Measurements from ENCODE around the gene AOAH. TPM values are rescaled to one million over a fixed set of nuclear protein-coding genes. Genes with fewer than 3 reads are reported as not detected.

The AOAH gene, protein sequence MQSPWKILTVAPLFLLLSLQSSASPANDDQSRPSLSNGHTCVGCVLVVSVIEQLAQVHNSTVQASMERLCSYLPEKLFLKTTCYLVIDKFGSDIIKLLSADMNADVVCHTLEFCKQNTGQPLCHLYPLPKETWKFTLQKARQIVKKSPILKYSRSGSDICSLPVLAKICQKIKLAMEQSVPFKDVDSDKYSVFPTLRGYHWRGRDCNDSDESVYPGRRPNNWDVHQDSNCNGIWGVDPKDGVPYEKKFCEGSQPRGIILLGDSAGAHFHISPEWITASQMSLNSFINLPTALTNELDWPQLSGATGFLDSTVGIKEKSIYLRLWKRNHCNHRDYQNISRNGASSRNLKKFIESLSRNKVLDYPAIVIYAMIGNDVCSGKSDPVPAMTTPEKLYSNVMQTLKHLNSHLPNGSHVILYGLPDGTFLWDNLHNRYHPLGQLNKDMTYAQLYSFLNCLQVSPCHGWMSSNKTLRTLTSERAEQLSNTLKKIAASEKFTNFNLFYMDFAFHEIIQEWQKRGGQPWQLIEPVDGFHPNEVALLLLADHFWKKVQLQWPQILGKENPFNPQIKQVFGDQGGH
- 15.1 TPM for total RNA-seq

DNA sequence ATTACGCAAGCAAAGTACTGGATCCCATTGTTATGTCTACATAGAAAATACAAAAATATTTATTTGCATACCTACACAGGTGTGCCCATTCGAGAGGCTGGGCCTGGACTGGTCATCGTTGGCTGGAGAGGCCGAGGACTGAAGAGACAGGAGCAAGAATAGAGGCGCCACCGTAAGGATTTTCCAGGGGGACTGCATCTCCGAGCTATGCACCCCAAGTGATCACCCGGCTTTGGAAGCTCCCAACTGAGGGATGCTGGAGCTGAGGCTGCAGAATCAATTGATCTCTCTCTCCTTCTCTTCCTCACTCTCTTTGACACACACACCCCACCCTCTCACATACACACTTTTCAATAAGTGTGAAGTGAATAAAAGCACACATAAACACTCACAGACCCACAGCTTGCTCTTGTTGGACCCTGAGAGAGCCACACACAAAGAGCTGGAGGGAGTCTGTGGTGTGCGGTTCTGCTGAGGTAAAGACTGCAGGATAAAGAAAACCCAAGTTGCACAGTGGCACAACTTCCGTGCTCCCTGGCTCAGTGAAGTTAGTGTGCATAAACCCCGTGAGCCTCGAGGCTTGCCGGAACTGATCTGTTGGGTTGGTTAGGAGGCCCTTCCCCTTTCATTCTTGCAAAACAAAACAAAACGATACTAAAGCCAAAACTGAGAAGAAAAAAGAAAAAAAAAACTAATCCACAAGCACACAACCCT lies at the start of gene AOAH:
Gene AOAH (minus strand): TSS at position 544 of the 714 bp plus-strand sequence. CDS start 346 bp downstream, at position 198.
- DNase-seq (ENCODE audit: low read depth in 2 of 3, low spot score in 2 of 3) = peak; percentile 53 to 91 (median 80)

DNA sequence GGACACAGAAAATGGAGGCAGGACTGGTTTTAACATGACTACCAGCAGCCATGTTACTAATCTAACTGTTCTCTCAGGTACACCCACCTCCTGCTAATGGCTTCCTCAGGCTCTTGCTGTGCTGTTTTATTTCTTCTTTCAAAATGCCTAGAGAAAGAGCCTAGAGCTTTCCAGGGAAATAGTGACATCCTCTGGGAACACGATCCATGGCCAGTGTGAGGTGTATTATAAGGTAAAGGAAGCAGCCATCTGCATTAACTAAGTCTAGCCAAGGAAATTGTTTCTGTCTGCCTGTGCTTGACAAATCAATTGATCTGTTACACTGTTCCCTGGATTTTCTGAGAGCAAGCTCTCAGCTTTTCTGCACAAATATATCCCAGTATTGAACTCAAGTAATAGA lies 42.2 kb upstream of the AOAH start:
- DNase-seq (ENCODE audit: low read depth in 2 of 3, low spot score in 2 of 3) = no peak

DNA sequence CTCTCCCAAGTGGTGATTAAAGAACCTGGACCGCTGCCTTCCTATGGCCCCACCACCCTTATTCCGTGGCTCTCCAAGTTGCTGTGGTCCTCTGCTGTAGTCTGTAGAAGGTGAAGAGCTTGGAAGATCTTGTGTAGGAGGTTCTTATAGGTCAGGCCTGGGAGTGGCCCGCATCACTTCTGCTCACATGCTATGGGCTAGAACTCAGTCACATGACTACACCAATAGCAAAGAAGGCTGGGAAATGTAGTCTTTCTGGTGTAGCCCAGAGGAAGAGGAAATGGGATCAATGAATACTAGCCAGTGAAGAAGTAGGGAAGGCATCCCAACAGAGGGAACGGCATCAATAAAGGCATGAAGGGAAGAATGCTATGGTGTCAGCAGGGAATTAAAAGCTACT lies 41.3 kb upstream of the AOAH start:
- DNase-seq (ENCODE audit: low read depth in 2 of 3, low spot score in 2 of 3) = no peak

DNA sequence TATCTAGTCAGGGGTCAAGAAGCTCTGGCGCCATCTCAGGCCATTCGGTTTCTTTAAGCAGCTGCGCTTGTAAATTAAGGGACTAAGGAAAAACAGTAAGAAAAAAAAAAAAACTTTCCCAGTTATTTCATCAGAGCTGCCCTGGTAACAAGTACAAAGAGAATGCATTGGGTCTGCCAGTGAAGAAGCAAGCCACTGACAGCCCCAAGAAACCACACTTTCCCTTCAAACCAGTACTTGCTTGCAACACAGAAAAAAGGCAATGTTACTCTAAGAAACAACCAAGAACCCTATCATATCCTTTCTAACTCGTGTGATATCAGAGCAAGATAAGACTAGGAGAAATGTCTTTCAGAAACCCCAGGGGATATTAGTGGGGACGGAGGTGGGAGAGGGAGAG lies 40.6 kb upstream of the AOAH start:
- DNase-seq (ENCODE audit: low read depth in 2 of 3, low spot score in 2 of 3) = no peak

DNA sequence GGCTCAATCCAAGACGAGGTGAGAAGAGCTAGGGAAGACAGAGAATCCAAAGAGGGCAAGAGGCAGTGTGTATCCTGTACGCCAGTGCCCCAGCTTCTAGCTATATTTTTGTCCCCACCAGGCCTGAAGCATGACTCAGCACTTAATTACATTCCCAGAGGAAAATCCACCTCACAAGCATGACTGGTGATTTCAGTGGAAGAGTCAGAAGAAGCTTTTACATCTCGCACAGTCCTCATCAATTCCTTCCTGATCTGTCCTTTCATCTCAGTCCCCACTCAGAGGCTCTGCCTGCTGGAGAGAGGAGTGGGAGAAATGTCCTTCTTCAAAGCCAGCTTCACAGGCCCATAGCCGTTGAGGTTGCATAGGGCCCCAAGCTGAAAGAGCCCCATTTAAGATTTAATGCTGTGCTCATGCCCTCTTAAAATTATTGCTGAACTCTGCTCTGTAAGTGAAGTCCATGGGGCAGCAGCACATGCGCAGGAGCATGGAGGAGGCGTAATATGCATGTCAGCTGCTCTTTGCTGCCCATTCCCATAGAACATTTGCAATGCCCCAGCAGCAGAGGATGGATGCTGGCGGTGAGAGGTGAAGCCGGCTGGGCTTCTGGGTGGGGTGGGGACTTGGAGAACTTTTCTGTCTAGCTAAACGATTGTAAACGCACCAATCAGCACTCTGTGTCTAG lies 39.0 kb upstream of the AOAH start:
- no peak for DNase-seq (ENCODE audit: low read depth in 2 of 3, low spot score in 2 of 3)

DNA sequence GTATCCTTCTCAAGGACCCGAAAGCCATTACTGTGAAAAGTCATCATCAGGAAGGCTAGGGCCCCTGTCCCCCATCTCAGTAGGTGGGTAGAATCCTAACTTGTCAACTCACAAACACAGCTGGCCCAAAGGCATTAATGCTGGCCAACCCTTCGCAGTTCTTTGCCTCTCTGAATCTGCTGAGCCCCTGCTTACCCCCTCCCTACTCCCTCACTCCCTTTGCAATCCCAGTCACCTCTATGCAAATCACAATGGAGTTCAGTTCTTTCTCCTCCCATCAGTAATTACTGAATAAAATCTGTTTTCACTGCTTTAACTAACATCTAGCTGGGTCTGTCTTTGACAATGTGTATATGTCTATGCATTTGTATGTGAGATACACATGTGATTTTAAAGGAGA lies 38.1 kb upstream of the AOAH start:
- no peak for DNase-seq (ENCODE audit: low read depth in 2 of 3, low spot score in 2 of 3)

DNA sequence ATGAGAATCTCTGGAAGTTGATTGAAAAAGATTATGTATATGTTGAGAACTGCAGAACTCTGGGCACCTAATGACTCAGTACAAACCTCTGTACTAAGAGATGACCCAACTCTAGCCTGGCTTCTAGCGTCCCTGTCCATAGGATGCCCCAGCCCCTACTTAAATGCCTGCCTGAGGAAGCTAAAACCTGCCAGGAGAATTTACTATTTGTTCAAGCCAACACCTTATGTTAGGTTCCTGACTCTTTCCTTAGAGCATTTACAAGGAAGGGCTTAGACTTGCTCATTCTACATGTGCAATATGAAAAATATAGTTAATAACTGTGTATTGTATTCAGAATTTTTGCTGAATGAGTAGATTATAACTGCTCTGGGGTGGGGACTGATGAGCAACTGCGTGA lies 37.5 kb upstream of the AOAH start:
- no peak for DNase-seq (ENCODE audit: low read depth in 2 of 3, low spot score in 2 of 3)

DNA sequence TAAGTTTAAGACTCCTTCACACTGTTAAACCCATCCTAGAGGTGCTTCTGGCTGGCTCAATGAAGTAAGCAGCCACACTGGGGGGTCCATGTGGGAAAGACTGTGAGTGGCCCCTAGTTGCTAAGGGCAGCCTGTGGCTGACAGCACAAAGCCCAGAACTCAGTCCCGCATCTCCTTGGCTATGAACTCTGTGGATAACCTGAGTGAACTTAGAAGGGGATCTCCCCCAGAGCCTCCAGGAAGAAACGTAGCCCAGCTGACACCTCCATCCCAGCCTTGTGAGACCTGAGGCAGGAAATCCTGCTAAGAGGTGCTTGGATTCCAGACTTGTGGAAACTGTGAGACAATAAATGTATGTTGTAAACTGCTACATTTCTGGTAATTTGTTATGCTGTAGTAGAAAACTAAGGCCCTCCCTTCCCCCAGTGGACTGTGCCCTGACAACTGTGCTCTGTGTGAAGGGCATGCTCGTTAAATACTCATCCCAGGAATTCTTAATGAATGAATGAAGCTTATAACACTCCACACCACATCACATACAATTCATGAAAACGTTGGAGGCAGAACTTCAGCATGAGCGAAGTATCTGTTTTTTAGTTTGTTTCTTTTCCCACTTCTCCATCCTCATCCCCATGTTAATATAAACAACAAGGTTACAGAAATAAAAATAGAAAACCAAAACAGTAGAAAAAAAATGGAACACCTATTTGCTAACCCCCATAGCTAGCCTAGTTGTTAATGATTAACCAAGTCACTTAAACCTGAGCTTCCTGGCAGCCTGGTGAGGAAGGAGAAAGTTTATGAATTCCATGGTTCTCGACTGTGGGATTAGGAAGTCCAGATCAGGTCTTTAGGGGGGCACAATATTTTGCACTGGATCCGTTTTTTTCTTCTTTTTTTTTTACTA lies 36.8 kb upstream of the AOAH start:
- DNase-seq (ENCODE audit: low read depth in 2 of 3, low spot score in 2 of 3) = no peak

DNA sequence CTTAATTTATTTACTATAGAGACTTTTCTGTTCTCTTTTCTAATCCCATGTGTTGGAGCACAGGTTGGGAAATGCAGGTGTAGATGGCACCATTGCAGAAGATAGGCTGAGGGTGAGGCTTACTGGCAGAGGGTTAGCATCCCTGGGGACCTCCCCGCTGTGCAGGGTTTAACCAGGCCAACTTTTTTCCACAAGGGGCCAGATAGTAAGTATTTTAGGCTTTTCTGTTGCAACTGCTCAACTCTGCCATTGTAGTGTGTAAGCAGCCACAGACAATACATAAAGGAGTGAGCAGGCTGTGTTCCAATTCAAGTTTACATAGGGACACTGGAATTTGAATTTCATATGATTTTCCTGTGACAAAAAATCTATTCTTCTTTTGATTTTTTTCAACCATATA lies 34.6 kb upstream of the AOAH start:
- no peak for DNase-seq (ENCODE audit: low read depth in 2 of 3, low spot score in 2 of 3)

DNA sequence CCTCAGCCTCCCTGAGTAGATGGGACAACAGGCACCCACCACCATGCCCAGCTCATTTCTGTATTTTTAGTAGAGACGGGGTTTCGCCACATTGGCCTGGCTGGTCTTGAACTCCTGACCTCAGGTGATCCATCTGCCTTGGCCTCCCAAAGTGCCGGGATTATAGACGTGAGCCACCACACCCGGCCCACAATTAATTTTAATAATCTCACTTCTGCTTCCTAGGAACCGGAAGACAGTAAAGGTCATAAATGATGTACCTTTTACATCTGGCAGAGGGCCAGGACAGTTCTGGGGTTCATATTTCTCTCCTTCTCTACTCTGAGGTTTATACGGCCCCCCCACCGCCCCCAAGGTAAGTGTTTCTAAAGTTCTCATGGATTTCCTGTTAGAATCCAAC lies 31.2 kb upstream of the AOAH start:
- DNase-seq (ENCODE audit: low read depth in 2 of 3, low spot score in 2 of 3) = no peak

DNA sequence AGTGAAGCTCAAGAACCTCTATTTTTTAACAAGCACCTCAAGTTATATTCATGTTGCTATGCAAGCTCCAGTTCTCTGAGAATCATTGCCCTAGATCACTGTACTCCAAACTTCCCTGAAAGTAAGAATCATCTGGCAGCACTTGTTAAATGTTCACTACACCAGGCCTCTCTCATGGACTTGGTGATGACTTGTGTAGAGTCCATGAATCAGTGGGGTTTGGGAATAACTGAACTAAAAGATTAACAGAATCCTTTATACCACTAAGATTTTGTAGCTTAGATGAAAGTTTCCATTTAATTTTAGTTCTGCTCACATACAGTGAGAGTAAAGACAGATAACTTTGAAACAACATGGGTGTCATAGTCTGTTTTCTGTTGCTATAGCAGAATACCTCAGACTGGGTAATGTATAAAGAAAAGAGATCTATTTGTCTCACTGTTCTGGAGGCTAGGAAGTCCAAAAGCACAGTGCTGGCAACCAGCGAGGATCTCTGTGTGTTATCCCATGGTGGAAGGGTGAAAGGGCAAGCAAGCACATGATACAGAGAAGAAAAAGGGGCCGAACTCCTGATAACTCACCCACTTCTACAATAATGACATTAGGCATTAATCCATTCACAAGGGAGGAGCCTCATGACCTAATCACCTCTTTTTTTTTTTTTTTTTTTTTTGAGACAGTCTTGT lies 27.9 kb upstream of the AOAH start:
- DNase-seq (ENCODE audit: low read depth in 2 of 3, low spot score in 2 of 3) = no peak

DNA sequence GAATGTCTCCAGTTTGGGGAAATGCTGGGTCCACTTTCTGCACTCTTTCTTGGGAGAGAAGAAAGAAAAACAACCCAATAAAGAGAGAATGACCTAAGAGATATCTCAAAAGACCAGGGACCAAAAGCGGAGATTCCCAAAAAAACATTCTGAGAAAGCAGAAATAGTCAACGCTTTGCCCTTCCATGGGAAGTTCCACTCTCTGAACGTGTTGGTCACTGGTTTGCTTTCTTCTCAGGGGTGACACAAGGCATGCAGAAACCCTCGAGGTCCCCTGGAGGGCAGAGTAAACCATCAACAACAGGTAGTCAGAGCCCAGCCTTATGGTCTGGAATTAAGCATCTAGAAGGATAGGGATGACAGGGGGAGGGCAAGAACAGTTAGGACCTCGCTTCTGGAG lies 26.2 kb upstream of the AOAH start:
- no peak for DNase-seq (ENCODE audit: low read depth in 2 of 3, low spot score in 2 of 3)

DNA sequence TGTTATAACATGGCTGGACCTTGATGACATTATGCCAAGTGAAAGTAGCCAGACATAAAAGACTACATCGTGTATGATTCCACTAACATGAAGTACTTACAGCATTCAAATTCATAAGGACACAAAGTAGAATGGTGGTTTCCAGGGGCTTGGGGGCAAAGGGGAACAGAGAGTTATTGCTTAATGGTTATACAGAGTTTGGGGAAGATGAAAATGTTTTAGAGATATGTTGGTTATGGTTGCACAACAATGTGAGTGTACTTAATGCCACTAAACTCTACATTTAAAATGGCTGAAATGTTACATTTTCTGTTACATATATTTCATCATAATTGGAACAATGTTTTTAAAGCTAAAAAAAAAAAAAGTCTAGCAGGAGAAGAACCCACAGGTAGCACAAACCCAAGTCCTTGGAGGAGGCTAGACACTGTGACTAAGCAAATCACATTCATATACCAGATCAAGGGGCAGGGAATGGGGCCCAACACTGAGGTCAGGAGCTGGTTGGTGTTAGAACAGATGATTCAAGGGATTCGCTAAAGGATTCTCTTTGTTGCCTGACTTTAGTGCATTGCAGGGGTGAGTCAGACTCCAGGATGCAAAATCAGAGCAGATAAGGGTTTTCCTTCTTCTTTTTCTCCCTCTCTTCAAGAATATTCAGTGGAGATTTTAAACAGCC lies 25.1 kb upstream of the AOAH start:
- DNase-seq (ENCODE audit: low read depth in 2 of 3, low spot score in 2 of 3) = no peak

DNA sequence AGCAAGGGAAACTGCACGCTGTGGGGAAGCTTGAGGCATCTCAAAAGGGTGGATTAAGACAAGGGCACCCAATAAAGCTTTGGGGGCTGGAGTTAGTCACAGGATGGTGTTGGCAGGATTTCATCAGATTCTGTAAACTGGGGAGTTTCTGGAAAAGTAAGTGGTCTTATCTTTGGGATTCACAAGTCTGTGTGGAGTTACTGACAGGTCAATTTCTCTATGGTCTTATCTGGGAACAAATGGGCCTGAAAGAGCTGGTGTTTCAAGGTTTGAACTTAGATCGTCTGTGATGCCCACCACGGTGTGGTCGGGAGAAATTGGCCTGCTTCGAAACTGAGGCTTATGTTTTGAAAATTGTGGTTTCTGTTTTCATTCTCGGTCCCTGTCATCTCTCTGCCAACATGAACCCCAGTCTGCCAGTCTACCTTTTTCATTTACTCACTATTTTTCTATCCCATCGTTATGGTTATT lies 23.8 kb upstream of the AOAH start:
- DNase-seq (ENCODE audit: low read depth in 2 of 3, low spot score in 2 of 3) = no peak

DNA sequence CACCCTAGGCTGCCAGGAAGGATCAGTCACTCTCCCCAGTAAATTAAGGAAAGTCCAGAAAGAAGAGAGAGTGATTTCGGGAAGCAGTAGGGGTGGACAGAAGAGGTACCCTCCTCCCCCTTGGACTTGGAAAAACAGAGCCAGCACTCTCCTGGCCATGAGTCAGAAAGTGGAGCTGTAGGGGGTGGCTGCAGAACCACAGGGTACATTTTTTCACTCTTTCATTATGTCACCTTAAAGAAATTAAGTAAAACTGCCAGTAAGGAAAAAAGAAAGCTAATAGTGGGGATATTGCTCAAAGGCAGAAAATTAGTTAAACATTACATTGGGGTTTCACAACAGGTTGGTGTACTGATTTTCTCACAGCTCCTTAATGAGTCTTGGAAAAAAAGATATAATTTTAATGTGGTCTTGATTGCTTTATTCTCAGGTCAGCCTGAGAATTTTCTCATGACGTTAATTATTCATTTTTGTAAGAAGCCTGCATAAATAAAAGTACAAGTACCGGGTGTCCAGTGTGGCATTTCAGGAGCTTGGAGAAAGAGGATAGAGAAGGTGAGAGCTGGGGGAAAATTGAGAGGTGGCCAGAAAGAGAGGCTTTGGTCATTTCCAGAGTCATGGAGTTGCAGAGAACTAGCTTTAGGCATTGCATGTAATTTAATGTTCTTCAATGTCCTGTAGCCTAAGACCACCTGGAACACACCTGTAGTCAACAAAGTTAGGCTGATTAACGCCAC lies 23.2 kb upstream of the AOAH start:
- no peak for DNase-seq (ENCODE audit: low read depth in 2 of 3, low spot score in 2 of 3)

DNA sequence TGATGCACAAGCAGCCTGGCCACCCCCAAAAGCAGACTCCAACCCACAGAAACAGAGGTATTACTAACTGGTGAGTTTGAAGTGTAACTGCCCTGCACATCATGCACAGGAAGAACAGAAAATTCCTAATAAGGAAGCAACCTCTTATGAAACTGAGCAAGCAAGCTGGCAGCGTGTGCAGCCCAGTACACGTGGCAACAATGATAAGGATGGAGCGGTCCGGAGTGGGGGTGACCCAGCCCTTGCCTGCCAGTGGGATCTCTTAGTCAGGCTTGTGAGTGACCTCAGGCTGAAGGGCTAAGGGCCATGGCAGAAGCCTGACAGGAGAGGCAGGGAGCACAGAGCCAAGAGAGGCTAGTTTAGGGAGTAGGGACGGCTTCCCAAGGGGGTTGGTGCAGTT lies 22.1 kb upstream of the AOAH start:
- peak in 1 of 3 donors; percentile 31 for DNase-seq (ENCODE audit: low read depth in 2 of 3, low spot score in 2 of 3)

DNA sequence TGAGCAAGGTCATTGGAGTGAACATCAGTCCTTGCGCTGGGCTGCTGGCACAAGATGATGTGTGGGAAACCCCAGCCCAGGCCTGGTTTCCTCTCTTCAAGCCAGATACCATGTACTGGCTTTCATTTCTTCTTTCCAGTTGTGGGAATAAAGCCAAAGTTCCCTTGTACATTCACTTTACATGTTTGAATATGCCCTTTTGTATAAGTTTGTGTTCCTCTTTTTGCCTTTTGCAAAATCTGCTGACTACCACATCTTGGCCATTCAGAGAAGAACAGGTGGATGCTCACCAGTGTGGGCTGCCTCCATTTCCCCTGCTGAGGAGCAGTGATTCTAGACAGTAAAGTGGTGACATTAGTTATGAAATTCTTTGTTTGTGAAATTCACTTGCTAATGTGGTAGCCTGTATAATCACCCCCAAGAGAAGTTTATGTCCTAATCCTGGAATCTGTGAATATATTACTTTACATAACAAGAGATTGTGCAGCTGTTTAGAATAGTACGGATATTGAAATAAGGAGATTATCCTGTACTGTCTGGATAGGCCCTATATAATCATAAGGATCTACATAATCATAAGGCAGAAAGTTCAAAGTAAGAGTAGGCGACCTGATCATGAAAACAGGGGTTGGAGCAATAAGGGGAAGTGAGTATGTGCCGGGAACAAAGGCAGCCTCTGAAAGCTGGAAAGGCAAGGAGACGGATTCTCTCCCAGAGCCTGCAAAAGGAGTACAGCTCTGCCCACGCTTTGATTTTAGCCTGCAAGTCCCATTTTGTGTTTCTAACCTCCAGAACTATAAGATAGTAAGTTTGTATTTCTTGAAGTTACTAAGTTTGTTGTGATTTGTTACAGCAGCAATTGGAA lies 18.8 kb upstream of the AOAH start:
- DNase-seq (ENCODE audit: low read depth in 2 of 3, low spot score in 2 of 3) = peak in 2 of 3 donors; percentile 33 to 56
